Cardiac muscle cell (in vitro differentiated cells and primary cell): ENCODE measurements around the gene LHX2. TPM values are rescaled to one million over a fixed set of nuclear protein-coding genes. Genes with fewer than 3 reads are reported as not detected.

ENCODE experiments used
- DNase-seq, 2 donors: peaks; one replicate each; pipeline versions ENCODE4 v3.0.0 to v3.0.0-alpha.2; 2010 to 2017; ENCODE audit warnings: low read depth in 1 of 2, low spot score in 1 of 2
- H3K27ac ChIP-seq: fragments of 200-600 bp; sonication (generic); 2 replicates; pipeline ENCODE4 v1.5.1; 2016
- H3K27me3 ChIP-seq: fragments of 200-600 bp; sonication (generic); 2 replicates; pipeline ENCODE4 v1.6.0; 2016; ENCODE audit warnings: control low read depth
- H3K36me3 ChIP-seq: fragments of 200-600 bp; sonication (generic); 2 replicates; pipeline ENCODE4 v1.5.1; 2016; ENCODE audit warnings: control low read depth
- H3K4me1 ChIP-seq: fragments of 200-600 bp; sonication (generic); 2 replicates; pipeline ENCODE4 v1.8.1; 2017; ENCODE audit warnings: low read depth, mild to moderate bottlenecking, mixed run types
- H3K4me3 ChIP-seq: fragments of 200-600 bp; sonication (generic); 2 replicates; pipeline ENCODE4 v1.5.1; 2016; ENCODE audit warnings: mild to moderate bottlenecking
- H3K9me3 ChIP-seq: fragments of 200-600 bp; sonication (generic); 2 replicates; pipeline ENCODE4 v1.5.1; 2017; ENCODE audit warnings: low read depth, mild to moderate bottlenecking, control low read depth
- polyA plus RNA-seq: library from polyadenylated mRNA; unstranded; fragments of >200 nt; fragmentation: Nextera tagmentation; extraction: Ambion mirVana; gene quantifications from 2 replicates; pipeline ENCODE4 v1.2.1, GENCODE V29; 2016
- total RNA-seq: library from RNA; depleted of rRNA; stranded (reverse); fragments of >200 nt; gene quantifications from 2 replicates; pipeline ENCODE4 v1.2.3, GENCODE V29; 2016
- TF ChIP-seq, protein P1 (sequence below): IDR thresholded peaks from 2 replicates; pipeline ENCODE4 v1.5.1; 2012; ENCODE audit warnings: low read depth, mild to moderate bottlenecking, low read length

The LHX2 gene
- total and polyA plus RNA-seq, 2 experiments from 2014 or later, result 0.60 to 1.3 TPM

DNA sequence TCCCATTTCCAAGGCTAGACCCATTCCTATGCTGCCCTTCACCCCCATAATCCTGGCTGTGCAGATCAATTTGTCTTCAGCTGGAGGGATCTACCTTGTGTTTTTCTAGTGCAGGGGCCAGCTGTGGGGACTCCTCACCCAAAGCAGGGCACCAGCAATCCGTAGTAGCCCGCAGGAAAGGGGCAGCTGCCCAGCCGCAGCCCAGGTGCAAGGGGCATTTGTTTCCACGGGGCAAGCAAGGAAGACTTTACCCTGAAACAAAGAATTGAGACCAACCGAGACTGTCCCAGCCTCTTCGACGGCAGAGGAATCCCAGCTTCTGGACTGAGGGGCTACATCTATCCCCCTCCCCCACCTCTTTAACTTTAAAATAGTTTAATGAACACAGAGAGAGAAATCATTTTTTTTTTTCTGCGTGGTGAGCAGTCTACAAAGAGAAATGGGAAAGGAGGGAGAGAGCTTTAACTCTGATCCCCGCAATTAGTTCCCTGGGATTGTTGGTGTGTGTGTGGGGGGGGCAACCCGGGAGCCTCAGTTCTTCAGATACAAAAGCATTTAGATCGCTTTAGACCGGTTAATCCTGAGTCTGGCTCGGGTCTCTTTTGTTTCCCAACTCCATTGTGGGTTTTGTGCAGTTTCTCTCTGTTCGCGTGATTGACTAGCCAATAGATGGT lies 10.6 kb upstream of the LHX2 start:
- Histone ChIP-seq H3K27ac (no peak overlapping the region), H3K4me1 (no peaks in the 10 kb centered on the region), H3K4me3 (no peak overlapping the region), H3K9me3 (no peaks in the 10 kb centered on the region), H3K27me3 (peaks cover 98% of the 10 kb centered on the region), H3K36me3 (no peaks in the 10 kb centered on the region)
- TF ChIP-seq, protein P1, sequence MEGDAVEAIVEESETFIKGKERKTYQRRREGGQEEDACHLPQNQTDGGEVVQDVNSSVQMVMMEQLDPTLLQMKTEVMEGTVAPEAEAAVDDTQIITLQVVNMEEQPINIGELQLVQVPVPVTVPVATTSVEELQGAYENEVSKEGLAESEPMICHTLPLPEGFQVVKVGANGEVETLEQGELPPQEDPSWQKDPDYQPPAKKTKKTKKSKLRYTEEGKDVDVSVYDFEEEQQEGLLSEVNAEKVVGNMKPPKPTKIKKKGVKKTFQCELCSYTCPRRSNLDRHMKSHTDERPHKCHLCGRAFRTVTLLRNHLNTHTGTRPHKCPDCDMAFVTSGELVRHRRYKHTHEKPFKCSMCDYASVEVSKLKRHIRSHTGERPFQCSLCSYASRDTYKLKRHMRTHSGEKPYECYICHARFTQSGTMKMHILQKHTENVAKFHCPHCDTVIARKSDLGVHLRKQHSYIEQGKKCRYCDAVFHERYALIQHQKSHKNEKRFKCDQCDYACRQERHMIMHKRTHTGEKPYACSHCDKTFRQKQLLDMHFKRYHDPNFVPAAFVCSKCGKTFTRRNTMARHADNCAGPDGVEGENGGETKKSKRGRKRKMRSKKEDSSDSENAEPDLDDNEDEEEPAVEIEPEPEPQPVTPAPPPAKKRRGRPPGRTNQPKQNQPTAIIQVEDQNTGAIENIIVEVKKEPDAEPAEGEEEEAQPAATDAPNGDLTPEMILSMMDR, result no peak
- DNase-seq, result no peak

DNA sequence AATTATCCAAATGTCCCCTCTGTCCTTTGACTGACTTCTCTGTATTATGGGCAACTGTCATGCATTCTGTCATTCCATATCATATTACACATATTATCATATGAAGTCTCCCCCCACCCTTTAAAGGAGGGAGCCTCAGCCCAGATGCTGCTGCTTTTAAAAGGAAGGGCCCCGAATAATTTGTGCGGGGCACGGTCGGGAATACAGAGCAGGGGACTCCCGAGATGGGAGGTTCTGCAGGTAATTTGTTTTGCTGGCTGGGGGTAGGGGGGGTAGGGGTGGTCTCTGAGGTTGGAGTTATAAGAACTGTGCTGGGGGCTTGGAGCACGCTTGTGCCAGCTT lies 10.1 kb upstream of the LHX2 start:
- H3K36me3 ChIP-seq, result no peaks in the 10 kb centered on the region
- TF ChIP-seq, protein P1, result no peak
- no peak for DNase-seq

DNA sequence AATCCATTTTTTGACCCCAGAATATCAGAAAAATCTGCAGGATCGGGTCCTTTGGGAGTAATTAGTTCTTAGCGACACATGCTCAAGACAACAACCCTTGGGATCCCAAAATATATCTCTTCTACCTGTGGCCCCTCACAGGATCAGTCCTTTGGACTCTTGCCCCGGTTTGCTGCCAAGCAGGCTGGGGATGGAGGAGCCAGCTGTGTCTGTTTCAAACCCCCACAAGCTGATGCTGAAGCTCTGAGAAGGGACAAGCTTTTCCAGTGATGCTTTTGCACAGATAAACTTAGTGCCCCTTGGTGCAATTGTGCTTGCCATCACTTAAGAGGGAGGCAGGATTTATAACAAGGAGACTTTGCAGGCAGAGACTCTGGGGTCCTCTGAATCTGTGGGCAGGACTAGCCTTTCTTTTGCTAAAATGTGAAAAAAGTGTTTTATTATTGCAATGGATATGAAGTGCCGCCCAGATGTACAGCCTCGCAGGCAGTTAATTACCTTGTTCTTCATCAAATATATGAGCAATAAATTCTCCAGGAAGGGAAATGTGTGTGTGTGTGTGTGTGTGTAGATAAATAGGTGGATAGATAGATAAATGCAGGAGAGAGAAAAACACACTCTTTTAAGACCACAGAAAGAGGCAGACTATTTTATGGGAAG lies 9.6 kb upstream of the LHX2 start:
- no peak overlapping the region for H3K27ac ChIP-seq
- no peaks in the 10 kb centered on the region for H3K4me1 ChIP-seq
- TF ChIP-seq, protein P1, result no peak
- peaks cover 98% of the 10 kb centered on the region for H3K27me3 ChIP-seq
- no peak for DNase-seq
- H3K4me3 ChIP-seq, result no peak overlapping the region
- no peaks in the 10 kb centered on the region for H3K36me3 ChIP-seq
- H3K9me3 ChIP-seq, result no peaks in the 10 kb centered on the region

More for the DNA sequence above, 10.1 kb upstream of the LHX2 start:
- no peak overlapping the region for H3K27ac ChIP-seq
- H3K4me1 ChIP-seq, result no peaks in the 10 kb centered on the region
- H3K4me3 ChIP-seq, result no peak overlapping the region
- H3K27me3 ChIP-seq, result peaks cover 98% of the 10 kb centered on the region
- H3K9me3 ChIP-seq, result no peaks in the 10 kb centered on the region

DNA sequence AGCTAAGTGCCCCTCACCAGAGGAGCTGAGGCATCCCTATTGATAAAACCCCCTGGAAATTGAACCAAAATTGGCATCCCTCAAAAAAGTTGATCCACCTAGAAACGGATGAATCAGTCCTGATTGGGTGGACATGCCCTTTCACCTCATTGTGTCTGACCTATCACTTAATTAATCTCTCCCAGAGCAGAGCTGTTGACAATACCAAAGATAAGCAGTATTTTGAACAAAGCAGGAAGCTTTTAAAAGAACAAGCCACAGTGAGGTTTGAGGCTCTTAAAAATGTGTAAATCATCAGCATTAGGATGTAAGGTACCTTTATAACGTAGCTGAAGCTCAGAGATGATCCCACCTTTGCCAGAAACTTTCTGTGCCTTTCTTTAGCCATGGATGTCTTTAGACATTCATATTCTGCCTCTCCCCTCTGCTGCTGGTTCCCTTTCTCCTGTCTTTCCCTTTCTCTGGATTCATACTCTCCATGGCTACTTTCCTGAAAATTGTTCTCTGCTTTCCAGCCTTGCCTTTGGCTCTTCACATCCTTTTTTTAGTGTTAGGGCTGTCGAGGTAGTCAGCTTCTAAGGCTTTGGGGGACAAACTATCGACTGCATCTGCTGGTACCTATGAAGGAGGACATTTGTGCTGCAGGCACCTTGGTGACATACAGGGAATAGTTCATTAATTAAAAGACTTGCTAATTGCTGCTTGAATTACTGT lies 7.8 kb upstream of the LHX2 start:
- DNase-seq, result no peak
- TF ChIP-seq, protein P1, result no peak
- Histone ChIP-seq H3K4me1 (peaks cover 11% of the 10 kb centered on the region), H3K27ac (no peak overlapping the region), H3K27me3 (peaks cover 98% of the 10 kb centered on the region), H3K4me3 (no peak overlapping the region), H3K36me3 (no peaks in the 10 kb centered on the region), H3K9me3 (no peaks in the 10 kb centered on the region)

DNA sequence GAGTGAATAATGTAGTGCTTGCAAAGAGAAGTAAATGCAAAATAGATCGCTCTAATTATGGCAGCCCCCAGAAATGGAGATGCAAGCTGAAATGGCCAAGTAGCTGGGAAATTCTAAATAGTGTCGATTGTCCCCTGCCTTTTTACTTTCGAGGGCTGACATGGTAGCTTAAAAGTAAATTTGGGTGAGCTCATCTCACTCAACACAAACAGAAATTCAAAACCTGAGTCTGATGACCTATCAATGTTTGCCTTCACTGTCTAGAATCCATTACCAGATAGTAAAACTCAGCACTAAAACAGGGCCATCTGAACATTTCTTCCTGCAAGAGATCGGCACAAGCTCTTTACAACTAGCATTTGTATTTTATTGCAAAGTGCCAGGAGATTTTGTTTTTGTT lies 7.0 kb upstream of the LHX2 start:
- H3K4me1 ChIP-seq, result peaks cover 11% of the 10 kb centered on the region
- H3K27me3 ChIP-seq, result peaks cover 100% of the 10 kb centered on the region

More for the DNA sequence above, 7.0 kb upstream of the LHX2 start:
- no peak overlapping the region for H3K4me3 ChIP-seq
- H3K27ac ChIP-seq, result no peak overlapping the region
- no peaks in the 10 kb centered on the region for H3K36me3 ChIP-seq
- TF ChIP-seq, protein P1, result no peak
- no peak for DNase-seq
- no peaks in the 10 kb centered on the region for H3K9me3 ChIP-seq
